Epithelial cell of esophagus (primary cell): ENCODE results near the gene ARID1B.

Source experiments
- DNase-seq: peaks from one replicate; pipeline ENCODE4 v3.0.0; 2010; ENCODE audit warnings: low read depth
- H3K4me3 ChIP-seq: 2 replicates; pipeline ENCODE4 v1.5.1; 2011; ENCODE audit warnings: mild to moderate bottlenecking, low read length, control low read depth
- TF ChIP-seq, protein P1 (sequence below): IDR thresholded peaks from 2 replicates; pipeline ENCODE4 v1.5.1; 2011; ENCODE audit warnings: low read depth, mild to moderate bottlenecking, low read length, control low read depth, inconsistent platforms; ENCODE audit not compliant: insufficient read depth; ENCODE audit errors: missing control alignments

The ARID1B gene

DNA sequence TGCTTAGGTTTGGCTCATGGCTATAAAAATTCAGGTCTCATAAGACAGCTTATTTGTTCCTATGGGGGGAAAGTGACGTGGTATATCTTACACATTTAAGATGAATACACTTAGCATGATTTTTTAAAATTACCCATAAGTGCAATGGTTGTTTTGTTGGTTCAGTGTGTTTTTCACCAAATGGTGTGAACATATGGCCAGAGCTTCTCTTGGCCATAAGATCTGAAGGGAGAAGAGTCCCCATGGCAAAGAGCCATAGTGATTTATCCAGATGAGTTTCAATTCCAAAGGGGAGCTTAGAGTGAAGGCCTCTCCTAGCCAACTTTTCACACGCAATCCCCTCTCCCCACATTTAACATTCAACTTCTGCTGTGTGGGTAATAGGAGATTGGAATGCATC lies 438.5 kb downstream of the ARID1B start:
- no peak for DNase-seq
- H3K4me3 ChIP-seq: no peak overlapping the region
- TF ChIP-seq, protein P1, sequence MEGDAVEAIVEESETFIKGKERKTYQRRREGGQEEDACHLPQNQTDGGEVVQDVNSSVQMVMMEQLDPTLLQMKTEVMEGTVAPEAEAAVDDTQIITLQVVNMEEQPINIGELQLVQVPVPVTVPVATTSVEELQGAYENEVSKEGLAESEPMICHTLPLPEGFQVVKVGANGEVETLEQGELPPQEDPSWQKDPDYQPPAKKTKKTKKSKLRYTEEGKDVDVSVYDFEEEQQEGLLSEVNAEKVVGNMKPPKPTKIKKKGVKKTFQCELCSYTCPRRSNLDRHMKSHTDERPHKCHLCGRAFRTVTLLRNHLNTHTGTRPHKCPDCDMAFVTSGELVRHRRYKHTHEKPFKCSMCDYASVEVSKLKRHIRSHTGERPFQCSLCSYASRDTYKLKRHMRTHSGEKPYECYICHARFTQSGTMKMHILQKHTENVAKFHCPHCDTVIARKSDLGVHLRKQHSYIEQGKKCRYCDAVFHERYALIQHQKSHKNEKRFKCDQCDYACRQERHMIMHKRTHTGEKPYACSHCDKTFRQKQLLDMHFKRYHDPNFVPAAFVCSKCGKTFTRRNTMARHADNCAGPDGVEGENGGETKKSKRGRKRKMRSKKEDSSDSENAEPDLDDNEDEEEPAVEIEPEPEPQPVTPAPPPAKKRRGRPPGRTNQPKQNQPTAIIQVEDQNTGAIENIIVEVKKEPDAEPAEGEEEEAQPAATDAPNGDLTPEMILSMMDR: no peak

DNA sequence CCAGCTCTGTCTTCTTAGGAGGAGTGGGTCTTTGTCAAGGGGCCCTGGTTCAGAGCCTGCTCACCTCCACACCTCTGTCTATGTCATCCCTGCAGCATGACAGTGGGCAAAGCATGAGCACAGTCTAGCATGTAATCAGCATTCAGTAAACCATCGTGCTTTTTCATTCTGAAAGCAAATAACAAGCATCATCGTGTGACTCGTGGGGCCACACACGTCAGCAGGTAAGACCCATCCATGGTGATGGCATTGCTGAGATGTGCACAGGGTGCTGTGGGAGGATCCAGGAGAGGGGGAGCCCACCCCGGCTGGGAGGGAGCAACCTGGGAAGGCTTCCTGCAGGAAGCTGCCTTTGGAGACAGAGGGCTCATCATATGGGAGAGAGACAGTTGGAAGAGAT lies 439.4 kb downstream of the ARID1B start:
- no peak overlapping the region for H3K4me3 ChIP-seq
- no peak for DNase-seq
- TF ChIP-seq, protein P1: no peak

DNA sequence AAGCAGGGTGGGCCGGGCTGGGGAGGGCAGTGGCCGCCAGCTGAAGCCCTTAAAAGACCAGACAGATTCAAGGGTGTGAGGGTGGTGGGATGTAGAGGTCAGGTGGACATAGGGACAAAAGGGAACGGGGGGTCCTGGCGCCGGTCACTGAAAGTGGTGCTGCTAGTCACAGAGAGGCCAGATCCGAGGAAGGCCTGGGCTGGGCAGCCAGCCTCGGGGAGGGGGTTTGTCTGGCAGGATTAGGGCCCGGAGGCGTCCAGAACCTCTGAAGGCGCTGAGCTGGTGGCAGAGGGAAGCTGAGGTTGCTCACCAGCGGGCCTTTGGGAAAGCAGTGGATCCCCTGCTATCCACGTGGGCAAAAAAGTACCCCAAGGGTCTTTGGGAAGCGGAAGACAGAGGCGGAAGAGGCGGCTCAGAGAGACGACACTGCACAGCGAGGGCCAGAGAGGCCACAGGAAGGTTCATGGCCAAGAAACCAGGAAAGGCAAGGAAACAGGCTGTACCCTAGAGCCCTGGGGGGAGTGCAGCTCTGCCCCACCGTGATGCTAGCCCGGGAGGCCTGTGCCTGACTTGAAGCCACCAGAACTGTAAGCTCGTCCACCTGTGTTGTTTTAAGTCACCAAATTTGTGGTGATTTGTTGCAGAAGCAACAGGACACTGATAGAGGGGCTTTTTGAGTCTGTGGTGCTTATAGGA lies 440.2 kb downstream of the ARID1B start:
- TF ChIP-seq, protein P1: no peak

DNA sequence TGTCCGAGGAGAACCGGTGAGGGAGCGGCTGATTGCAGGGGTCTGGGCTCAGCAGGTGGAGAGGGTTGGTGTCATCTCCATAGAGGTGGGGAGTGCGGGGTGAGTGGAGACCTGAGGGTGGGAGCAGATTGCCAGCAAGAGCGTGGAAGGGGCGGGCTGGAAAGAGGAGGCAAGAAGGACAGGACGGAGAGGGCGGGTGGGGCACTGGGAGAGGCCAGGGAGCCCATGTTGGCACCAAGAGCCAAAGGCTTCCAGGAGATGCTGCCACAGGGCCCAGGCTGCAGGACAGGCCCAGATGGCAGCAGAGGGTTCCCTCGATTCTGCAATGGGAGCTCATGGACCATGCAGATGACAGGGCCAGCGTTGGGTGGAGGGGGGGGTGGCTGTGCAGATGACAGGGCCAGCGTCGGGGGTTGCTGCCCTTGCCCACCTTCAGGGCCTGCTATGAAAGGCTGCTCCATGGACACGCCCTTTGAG lies 440.8 kb downstream of the ARID1B start:
- no peak for DNase-seq
- no peak overlapping the region for H3K4me3 ChIP-seq
- TF ChIP-seq, protein P1: no peak

More for the DNA sequence above, 440.2 kb downstream of the ARID1B start:
- DNase-seq: no peak
- no peak overlapping the region for H3K4me3 ChIP-seq

DNA sequence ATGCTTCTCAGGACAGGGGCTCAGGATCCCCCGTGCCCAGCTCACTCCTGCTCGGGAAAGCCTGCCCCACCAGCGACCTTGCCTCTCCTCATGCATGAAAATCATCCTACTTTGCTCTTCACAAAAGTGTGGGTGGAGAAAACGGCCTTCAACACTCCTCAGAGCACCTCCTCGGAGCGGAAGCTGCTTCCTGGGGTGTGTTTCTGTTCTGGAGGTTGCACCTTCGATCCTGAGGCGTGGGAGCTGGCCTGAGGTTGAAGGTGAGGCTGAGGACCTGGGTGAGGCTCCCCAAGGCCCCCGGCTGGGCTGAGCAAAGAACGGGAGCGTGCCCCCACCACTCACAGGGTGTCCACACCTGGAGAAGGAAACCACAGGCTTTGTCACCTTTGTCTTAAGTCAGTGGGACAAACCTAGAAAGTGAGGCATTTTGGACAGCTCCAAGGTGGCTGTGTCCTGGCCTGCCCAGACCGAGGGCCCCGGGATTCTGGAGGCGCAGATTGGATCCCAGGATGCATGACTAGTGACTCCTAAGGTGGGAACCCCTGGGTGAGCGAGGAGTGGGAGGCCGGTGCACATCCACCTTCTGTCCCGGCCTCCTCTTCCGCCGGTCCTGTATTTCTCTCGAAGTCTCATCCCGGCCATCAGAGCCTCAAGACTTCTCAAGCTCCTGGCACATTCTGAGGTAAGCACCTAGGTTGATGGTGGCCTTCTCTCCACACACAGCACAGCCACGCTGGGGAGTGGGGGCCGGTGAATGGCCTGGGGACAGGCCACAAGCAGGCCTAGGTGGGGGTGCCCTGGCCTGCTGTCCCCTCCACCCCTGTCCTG lies 441.4 kb downstream of the ARID1B start:
- TF ChIP-seq, protein P1: no peak
- H3K4me3 ChIP-seq: no peak overlapping the region
- no peak for DNase-seq

DNA sequence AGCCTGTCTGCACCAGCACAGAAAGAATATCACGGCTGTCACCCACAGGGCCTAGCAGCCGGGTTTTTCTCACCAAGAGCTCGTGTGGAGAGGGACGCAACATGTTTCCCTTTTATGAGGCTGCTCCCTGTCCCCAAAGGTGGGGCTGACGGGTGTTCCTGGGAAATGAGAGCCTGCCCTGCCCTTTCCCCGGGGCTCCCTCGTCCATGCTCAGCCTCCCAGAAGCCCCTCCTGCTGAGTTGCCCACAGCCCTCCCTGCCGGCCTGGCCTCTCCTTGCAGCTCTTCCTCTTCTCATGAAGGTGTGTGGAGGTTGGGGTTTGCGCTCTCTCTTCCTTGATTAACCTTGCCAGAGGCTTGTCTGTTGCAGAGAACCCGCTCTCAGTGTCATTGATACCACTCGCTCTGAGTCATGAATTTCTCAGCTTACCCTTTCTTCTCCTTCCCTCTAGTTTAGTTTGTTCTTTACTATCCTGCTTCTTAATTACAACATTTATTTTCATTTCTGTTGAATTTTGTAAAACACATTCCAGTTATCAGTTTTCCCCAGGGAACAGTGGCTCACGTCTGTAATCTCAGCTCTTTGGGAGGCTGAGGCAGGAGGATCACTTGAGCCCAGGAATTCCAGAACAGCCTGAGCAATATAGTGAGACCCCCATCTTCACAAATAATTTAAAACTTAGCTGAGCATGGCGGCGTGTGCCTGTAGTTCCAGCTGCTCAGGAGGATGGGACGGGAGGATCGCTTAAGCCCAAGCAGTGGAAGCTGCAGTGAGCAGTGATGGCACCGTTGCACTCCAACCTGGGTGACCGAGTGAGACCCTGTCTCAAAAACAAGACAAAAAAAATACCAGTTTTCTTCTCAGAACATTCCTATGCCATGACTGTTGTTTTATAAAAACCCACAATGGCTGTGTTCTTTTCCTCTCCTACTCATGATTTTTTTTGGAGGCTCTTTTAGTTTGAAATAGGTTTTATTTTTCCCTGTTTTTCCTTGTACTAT lies 442.3 kb downstream of the ARID1B start:
- no peak overlapping the region for H3K4me3 ChIP-seq
- DNase-seq: peak; percentile 71
- TF ChIP-seq, protein P1: no peak
